ENCODE measurements around the gene KIAA0753.
A peak's percentile ranks its signal among the peaks of the same experiment; 100 is the strongest.
"Not testable (repeated sequence)": the region's sequence is repeated elsewhere in the genome, so short reads cannot be mapped to it uniquely, and the experiment has no call there.

Gene KIAA0753

GRCh38 chr17:6667516-6667915 lies 27.0 kb upstream of the KIAA0753 start:
- H3K4me3 ChIP-seq (ENCODE audit: low read depth, low read length), result no peak overlapping the region
- no peaks in the 10 kb centered on the region for H3K9me3 ChIP-seq (ENCODE audit: control insufficient read depth, insufficient read depth, low read length)
- no peak overlapping the region for H3K9ac ChIP-seq (ENCODE audit: low read depth, low read length)
- no peaks in the 10 kb centered on the region for H3K4me1 ChIP-seq (ENCODE audit: control insufficient read depth, insufficient read depth, low read length)
- H3K27me3 ChIP-seq (ENCODE audit: control insufficient read depth, insufficient read depth, low read length), result peaks cover 5% of the 10 kb centered on the region
- H3K36me3 ChIP-seq (ENCODE audit: control insufficient read depth, insufficient read depth, low read length), result no peaks in the 10 kb centered on the region

DNA sequence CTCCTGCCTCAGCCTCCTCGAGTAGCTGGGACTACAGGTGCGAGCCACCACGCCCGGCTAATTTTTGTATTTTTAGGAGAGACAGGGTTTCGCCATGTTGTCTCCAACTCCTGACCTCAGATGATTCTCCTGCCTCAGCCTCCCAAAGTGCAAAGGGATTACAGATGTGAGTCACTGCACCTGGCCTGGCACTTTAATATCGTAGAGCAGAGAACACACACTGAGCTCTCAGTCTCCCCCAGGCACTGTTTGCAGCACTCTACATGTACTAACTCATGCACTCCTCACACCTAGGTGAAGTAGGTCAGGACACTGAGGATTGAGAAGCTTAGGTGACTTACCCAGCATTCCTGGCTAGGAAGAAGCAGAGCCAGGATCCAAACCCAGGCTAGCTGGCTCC lies 26.0 kb upstream of the KIAA0753 start:
- Histone ChIP-seq H3K4me1 (ENCODE audit: control insufficient read depth, insufficient read depth, low read length) (no peaks in the 10 kb centered on the region), H3K9me3 (ENCODE audit: control insufficient read depth, insufficient read depth, low read length) (no peaks in the 10 kb centered on the region), H3K27me3 (ENCODE audit: control insufficient read depth, insufficient read depth, low read length) (peaks cover 5% of the 10 kb centered on the region), H3K36me3 (ENCODE audit: control insufficient read depth, insufficient read depth, low read length) (no peaks in the 10 kb centered on the region), H3K9ac (ENCODE audit: low read depth, low read length) (no peak overlapping the region), H3K4me3 (ENCODE audit: low read depth, low read length) (no peak overlapping the region)

DNA sequence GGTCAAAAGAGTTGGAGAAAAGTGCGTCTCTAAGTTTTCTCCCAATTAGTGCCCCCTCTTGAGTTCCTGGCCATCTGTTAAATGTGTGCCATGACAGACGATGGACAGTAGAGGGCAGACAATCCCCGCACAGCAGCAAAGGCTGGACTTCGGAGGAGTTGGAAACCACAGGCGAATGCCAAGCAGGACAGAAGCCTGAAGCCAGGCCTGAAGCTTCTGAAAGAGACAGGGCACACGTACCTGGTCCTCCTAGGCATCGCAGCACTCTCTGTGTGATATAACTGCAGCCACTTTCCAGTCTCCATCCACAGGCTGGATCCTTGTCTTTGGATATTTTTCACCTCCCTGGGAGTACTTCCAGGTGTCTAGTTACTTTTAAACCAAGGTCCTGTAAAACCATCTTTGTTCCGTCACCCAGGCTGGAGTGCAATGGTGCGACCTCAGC lies 25.6 kb upstream of the KIAA0753 start:
- Histone ChIP-seq H3K27me3 (ENCODE audit: control insufficient read depth, insufficient read depth, low read length) (peaks cover 5% of the 10 kb centered on the region), H3K4me1 (ENCODE audit: control insufficient read depth, insufficient read depth, low read length) (no peaks in the 10 kb centered on the region), H3K36me3 (ENCODE audit: control insufficient read depth, insufficient read depth, low read length) (no peaks in the 10 kb centered on the region), H3K4me3 (ENCODE audit: low read depth, low read length) (no peak overlapping the region), H3K9me3 (ENCODE audit: control insufficient read depth, insufficient read depth, low read length) (no peaks in the 10 kb centered on the region), H3K9ac (ENCODE audit: low read depth, low read length) (no peak overlapping the region)

GRCh38 chr17:6663200-6663599 lies 22.7 kb upstream of the KIAA0753 start:
- H3K9me3 ChIP-seq (ENCODE audit: control insufficient read depth, insufficient read depth, low read length); H3K4me1 ChIP-seq (ENCODE audit: control insufficient read depth, insufficient read depth, low read length); H3K4me3 ChIP-seq (ENCODE audit: low read depth, low read length); H3K36me3 ChIP-seq (ENCODE audit: control insufficient read depth, insufficient read depth, low read length); H3K9ac ChIP-seq (ENCODE audit: low read depth, low read length); H3K27me3 ChIP-seq (ENCODE audit: control insufficient read depth, insufficient read depth, low read length): not testable (repeated sequence)

DNA sequence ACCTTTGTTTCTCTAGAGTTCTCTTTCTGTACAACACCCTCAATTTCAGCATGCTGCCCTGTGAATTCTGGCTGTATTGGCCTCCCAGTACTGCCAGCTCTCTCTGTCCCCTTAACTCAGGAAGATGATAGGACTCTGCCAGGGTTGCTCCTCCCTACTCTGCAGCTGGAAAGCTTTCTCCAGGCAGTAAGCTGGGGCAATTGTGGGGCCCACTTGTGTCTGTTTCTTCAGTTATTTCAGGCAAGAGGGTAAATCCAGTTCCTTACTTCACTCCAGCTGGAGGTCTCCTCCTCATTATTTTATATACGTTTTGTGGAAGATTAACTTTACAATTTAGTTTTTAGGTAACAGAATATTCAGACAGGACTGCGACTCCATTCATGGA lies 20.9 kb upstream of the KIAA0753 start:
- no peaks in the 10 kb centered on the region for H3K4me1 ChIP-seq (ENCODE audit: control insufficient read depth, insufficient read depth, low read length)
- H3K4me3 ChIP-seq (ENCODE audit: low read depth, low read length), result no peak overlapping the region
- H3K36me3 ChIP-seq (ENCODE audit: control insufficient read depth, insufficient read depth, low read length), result no peaks in the 10 kb centered on the region
- peaks cover 12% of the 10 kb centered on the region for H3K27me3 ChIP-seq (ENCODE audit: control insufficient read depth, insufficient read depth, low read length)
- H3K9me3 ChIP-seq (ENCODE audit: control insufficient read depth, insufficient read depth, low read length), result no peaks in the 10 kb centered on the region
- H3K9ac ChIP-seq (ENCODE audit: low read depth, low read length), result no peak overlapping the region

GRCh38 chr17:6660805-6661463 lies 20.4 kb upstream of the KIAA0753 start:
- H3K36me3 ChIP-seq (ENCODE audit: control insufficient read depth, insufficient read depth, low read length), result no peaks in the 10 kb centered on the region
- H3K9me3 ChIP-seq (ENCODE audit: control insufficient read depth, insufficient read depth, low read length), result no peaks in the 10 kb centered on the region
- H3K4me1 ChIP-seq (ENCODE audit: control insufficient read depth, insufficient read depth, low read length), result no peaks in the 10 kb centered on the region
- H3K9ac ChIP-seq (ENCODE audit: low read depth, low read length), result no peak overlapping the region
- no peak overlapping the region for H3K4me3 ChIP-seq (ENCODE audit: low read depth, low read length)
- H3K27me3 ChIP-seq (ENCODE audit: control insufficient read depth, insufficient read depth, low read length), result peaks cover 12% of the 10 kb centered on the region

- H3K27me3 ChIP-seq (ENCODE audit: control insufficient read depth, insufficient read depth, low read length), result peaks cover 16% of the 10 kb centered on the region
- no peaks in the 10 kb centered on the region for H3K36me3 ChIP-seq (ENCODE audit: control insufficient read depth, insufficient read depth, low read length)
- H3K4me3 ChIP-seq (ENCODE audit: low read depth, low read length), result no peak overlapping the region
- no peaks in the 10 kb centered on the region for H3K9me3 ChIP-seq (ENCODE audit: control insufficient read depth, insufficient read depth, low read length)
- peaks cover 3% of the 10 kb centered on the region for H3K4me1 ChIP-seq (ENCODE audit: control insufficient read depth, insufficient read depth, low read length)
- no peak overlapping the region for H3K9ac ChIP-seq (ENCODE audit: low read depth, low read length)
Measured at GRCh38 chr17:6660101-6660500, 19.6 kb upstream of the KIAA0753 start.

- peaks cover 27% of the 10 kb centered on the region for H3K27me3 ChIP-seq (ENCODE audit: control insufficient read depth, insufficient read depth, low read length)
- not testable (repeated sequence) for H3K4me1 ChIP-seq (ENCODE audit: control insufficient read depth, insufficient read depth, low read length); H3K4me3 ChIP-seq (ENCODE audit: low read depth, low read length)
Measured at GRCh38 chr17:6658411-6658810, 17.9 kb upstream of the KIAA0753 start.

DNA sequence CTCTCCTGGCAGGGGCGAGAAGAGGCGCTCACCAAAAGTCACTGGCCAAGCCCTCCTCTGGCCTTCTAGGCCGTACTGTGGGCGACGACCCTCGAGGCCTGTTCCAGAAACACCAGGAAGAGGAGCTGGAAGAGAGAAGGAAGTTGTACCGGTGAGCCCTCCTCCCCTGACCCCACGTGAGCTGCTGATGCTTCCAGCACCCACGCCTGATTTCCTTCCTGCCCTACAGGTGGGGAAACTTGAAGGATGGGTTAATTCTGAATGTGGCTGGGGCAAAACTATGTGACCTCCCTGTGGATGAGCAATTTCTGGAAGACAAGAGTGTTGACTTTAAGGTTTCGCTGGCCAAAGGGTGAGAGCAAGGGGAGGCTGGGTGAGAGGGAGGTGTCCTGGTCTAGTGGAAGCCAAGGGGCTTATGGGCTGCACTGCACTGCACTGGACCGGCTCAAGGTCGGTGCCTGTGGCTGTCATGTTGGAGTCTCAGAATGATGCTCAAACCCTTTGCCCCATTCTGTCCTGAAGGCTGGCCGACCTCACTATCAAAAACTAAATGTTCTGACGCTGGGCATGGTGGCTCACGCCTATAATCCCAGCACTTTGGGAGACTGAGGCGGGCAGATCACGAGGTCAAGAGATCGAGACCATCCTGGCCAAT lies 17.2 kb upstream of the KIAA0753 start:
- no peaks in the 10 kb centered on the region for H3K36me3 ChIP-seq (ENCODE audit: control insufficient read depth, insufficient read depth, low read length)
- peak overlapping the region; percentile 66 for H3K4me3 ChIP-seq (ENCODE audit: low read depth, low read length)
- peaks cover 7% of the 10 kb centered on the region for H3K4me1 ChIP-seq (ENCODE audit: control insufficient read depth, insufficient read depth, low read length)
- H3K9ac ChIP-seq (ENCODE audit: low read depth, low read length), result no peak overlapping the region
- peaks cover 30% of the 10 kb centered on the region for H3K27me3 ChIP-seq (ENCODE audit: control insufficient read depth, insufficient read depth, low read length)
- no peaks in the 10 kb centered on the region for H3K9me3 ChIP-seq (ENCODE audit: control insufficient read depth, insufficient read depth, low read length)

More at GRCh38 chr17:6658411-6658810, 17.9 kb upstream of the KIAA0753 start:
- not testable (repeated sequence) for H3K9me3 ChIP-seq (ENCODE audit: control insufficient read depth, insufficient read depth, low read length); H3K36me3 ChIP-seq (ENCODE audit: control insufficient read depth, insufficient read depth, low read length); H3K9ac ChIP-seq (ENCODE audit: low read depth, low read length)

GRCh38 chr17:6656797-6657632 lies 16.5 kb upstream of the KIAA0753 start:
- H3K9me3 ChIP-seq (ENCODE audit: control insufficient read depth, insufficient read depth, low read length); H3K9ac ChIP-seq (ENCODE audit: low read depth, low read length); H3K4me1 ChIP-seq (ENCODE audit: control insufficient read depth, insufficient read depth, low read length); H3K36me3 ChIP-seq (ENCODE audit: control insufficient read depth, insufficient read depth, low read length): not testable (repeated sequence)
- Histone ChIP-seq H3K27me3 (ENCODE audit: control insufficient read depth, insufficient read depth, low read length) (peaks cover 30% of the 10 kb centered on the region), H3K4me3 (ENCODE audit: low read depth, low read length) (peak overlapping the region; percentile 66)

DNA sequence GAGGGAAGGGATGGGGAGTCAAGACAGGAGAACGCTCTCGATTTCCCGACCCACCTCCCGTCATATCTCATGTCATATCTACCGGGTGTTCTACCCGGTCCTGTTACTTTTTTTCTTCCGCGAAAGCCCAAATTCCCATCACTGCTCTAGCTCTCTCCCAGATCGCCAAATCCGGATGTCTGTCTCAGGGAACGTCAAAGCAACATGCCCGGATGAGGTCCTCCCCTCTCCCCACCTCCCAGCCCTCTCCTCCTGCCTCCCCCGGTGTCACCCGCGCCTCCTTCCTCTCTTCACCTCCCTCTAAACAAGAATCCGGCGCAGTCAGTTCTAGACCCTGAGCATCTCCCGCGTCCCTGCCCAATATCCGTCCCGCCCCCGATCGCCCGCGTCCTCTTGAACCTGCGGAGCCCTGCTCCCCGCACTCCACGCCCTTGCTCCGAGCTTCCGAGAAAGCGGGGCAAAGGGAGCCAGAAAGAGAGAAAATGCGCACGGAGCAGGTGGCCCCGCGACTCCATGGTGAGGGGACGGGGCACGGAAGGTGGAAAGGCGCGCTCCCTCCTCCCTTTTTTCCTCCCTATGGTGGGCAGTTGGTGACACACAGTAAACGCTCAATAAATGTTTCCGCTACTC lies 15.3 kb upstream of the KIAA0753 start:
- H3K4me1 ChIP-seq (ENCODE audit: control insufficient read depth, insufficient read depth, low read length); H3K9ac ChIP-seq (ENCODE audit: low read depth, low read length); H3K9me3 ChIP-seq (ENCODE audit: control insufficient read depth, insufficient read depth, low read length); H3K36me3 ChIP-seq (ENCODE audit: control insufficient read depth, insufficient read depth, low read length): not testable (repeated sequence)
- Histone ChIP-seq H3K27me3 (ENCODE audit: control insufficient read depth, insufficient read depth, low read length) (peaks cover 30% of the 10 kb centered on the region), H3K4me3 (ENCODE audit: low read depth, low read length) (peak overlapping the region; percentile 64)

All from iPS-15b (cell line).